K562 (cell line): ENCODE measurements around the gene CASP1. TPM values are rescaled to one million over a fixed set of nuclear protein-coding genes. Genes with fewer than 3 reads are reported as not detected.

ENCODE experiments used
- ARID3A ChIP-seq: IDR thresholded peaks from 2 replicates; pipeline ENCODE4 v1.6.1; 2012; ENCODE audit warnings: low read depth, low read length, improper control_type of control experiment, borderline replicate concordance
- ATF3 ChIP-seq, 2 experiments: fragments of 450-650 bp in 1 of 2; sonication (generic) in 1 of 2; formaldehyde crosslinking in 1 of 2; IDR thresholded peaks in 1 of 2; conservative IDR thresholded peaks in 1 of 2; 2 replicates each; pipeline versions ENCODE4 v1.6.1 to v1.8.1; 2016 to 2023; ENCODE audit warnings: mild to moderate bottlenecking in 2 of 2, moderate library complexity in 2 of 2, inconsistent platforms in 1 of 2, missing genetic modification reagents in 1 of 2
- HDAC6 ChIP-seq: IDR thresholded peaks from 2 replicates; pipeline ENCODE4 v1.6.1; 2012; ENCODE audit warnings: low read depth, mild to moderate bottlenecking, control low read depth, inconsistent platforms, low read length, moderate library complexity
- HMGXB4 ChIP-seq: sonication (generic); formaldehyde crosslinking; IDR thresholded peaks from 2 replicates; pipeline ENCODE4 v1.8.1; 2023; ENCODE audit warnings: mild to moderate bottlenecking, missing genetic modification reagents
- HSF4 ChIP-seq: fragments of 250-450 bp; sonication (Bioruptor Pico); IDR thresholded peaks from 2 replicates; pipeline ENCODE4 v2.1.2; 2022; ENCODE audit warnings: mild to moderate bottlenecking, moderate library complexity, borderline replicate concordance
- KAT8 ChIP-seq: fragments of 450-650 bp; IDR thresholded peaks from 2 replicates; pipeline ENCODE4 v1.6.1; 2016; ENCODE audit warnings: low read depth, mild to moderate bottlenecking
- LARP7 ChIP-seq: fragments of 450-650 bp; IDR thresholded peaks from 2 replicates; pipeline ENCODE4 v1.6.1; 2016
- PRMT5 ChIP-seq: sonication (generic); formaldehyde crosslinking; IDR thresholded peaks from 2 replicates; pipeline ENCODE4 v1.5.0; 2020; ENCODE audit warnings: missing genetic modification reagents
- RBBP5 ChIP-seq: fragments of 200-600 bp; sonication (generic); IDR thresholded peaks from 2 replicates; pipeline ENCODE4 v1.6.1; 2012; ENCODE audit warnings: borderline replicate concordance, mild to moderate bottlenecking, low read length, control low read depth, inconsistent platforms; ENCODE audit not compliant: insufficient read depth, poor library complexity, severe bottlenecking
- RBM17 ChIP-seq: fragments of 200-400 bp; formaldehyde crosslinking; IDR thresholded peaks from 2 replicates; pipeline ENCODE4 v1.6.1; 2017; ENCODE audit warnings: low read depth, mild to moderate bottlenecking, low read length, borderline replicate concordance
- ZBTB33 ChIP-seq: sonication (generic); formaldehyde crosslinking; IDR thresholded peaks from 2 replicates; pipeline ENCODE4 v1.8.1; 2023; ENCODE audit warnings: mild to moderate bottlenecking, missing genetic modification reagents
- polyA plus RNA-seq, 8 experiments: library from polyadenylated mRNA; depleted of rRNA in 4 of 8; stranded (reverse) in 5 of 8; unstranded in 3 of 8; fragments of >200 nt; fragmentation: Nextera tagmentation in 2 of 8; fragmentation: Illumina TruSeq in 1 of 8; extraction: Ambion mirVana in 2 of 8; extraction: Trizol in 1 of 8; gene quantifications; 2 replicates each; pipeline versions ENCODE4 v1.2.1 to v1.2.3, GENCODE V29; 2011 to 2014; ENCODE audit warnings: inconsistent platforms in 1 of 8, missing spikeins in 1 of 8
- total RNA-seq, 7 experiments: library from RNA; depleted of rRNA in 6 of 7; stranded (reverse); fragments of >200 nt in 6 of 7; fragmentation: Illumina TruSeq in 2 of 7; extraction: Trizol in 2 of 7; gene quantifications; 2 replicates each; pipeline versions ENCODE4 v1.2.1 to v1.2.3, GENCODE V29; 2011 to 2021; ENCODE audit warnings: low replicate concordance in 1 of 7
- TF ChIP-seq, protein P1 (sequence below): sonication (generic); formaldehyde crosslinking; IDR thresholded peaks from 2 replicates; pipeline ENCODE4 v1.8.0; 2022; ENCODE audit warnings: mild to moderate bottlenecking, missing genetic modification reagents

Gene CASP1
- total and polyA plus RNA-seq, 9 of the 15 experiments (the other 6 are each of a cell fraction or from before 2014, with no cell fraction given): not detected

GRCh38 chr11:104984808-104985207 lies 50.1 kb downstream of the CASP1 start (continued):
- TF ChIP-seq, protein P1, sequence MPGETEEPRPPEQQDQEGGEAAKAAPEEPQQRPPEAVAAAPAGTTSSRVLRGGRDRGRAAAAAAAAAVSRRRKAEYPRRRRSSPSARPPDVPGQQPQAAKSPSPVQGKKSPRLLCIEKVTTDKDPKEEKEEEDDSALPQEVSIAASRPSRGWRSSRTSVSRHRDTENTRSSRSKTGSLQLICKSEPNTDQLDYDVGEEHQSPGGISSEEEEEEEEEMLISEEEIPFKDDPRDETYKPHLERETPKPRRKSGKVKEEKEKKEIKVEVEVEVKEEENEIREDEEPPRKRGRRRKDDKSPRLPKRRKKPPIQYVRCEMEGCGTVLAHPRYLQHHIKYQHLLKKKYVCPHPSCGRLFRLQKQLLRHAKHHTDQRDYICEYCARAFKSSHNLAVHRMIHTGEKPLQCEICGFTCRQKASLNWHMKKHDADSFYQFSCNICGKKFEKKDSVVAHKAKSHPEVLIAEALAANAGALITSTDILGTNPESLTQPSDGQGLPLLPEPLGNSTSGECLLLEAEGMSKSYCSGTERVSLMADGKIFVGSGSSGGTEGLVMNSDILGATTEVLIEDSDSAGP (CRISPR knock-in tag): no peak
- TF ChIP-seq RBM17: no peak
- no peak for TF ChIP-seq HSF4 (CRISPR knock-in tag)
- no peak for TF ChIP-seq ATF3 (IDR thresholded peaks at IDR 0.05)
- no peak for TF ChIP-seq ATF3 (CRISPR knock-in tag; conservative IDR thresholded peaks at IDR 0.05)
- TF ChIP-seq LARP7: no peak
- no peak for TF ChIP-seq ZBTB33 (CRISPR knock-in tag)
- TF ChIP-seq HMGXB4 (CRISPR knock-in tag): no peak
- no peak for TF ChIP-seq ARID3A
- no peak for TF ChIP-seq KAT8
- TF ChIP-seq PRMT5: no peak
- no peak for TF ChIP-seq RBBP5
- TF ChIP-seq HDAC6: no peak
